Immature natural killer cell (primary cell): ENCODE results near the gene PASK. TPM values are rescaled to one million over a fixed set of nuclear protein-coding genes. Genes with fewer than 3 reads are reported as not detected.

Experiments
- DNase-seq, 3 donors: peaks; one replicate each; pipeline ENCODE4 v3.0.0; 2022; ENCODE audit warnings: mixed read lengths in 1 of 3
- H3K27ac Mint-ChIP-seq, 6 donors: one replicate each; pipeline ENCODE4 v1.8.0; 2020; ENCODE audit warnings: mixed read lengths in 6 of 6, mild to moderate bottlenecking in 5 of 6, inconsistent platforms in 4 of 6, moderate library complexity in 3 of 6
- H3K27me3 Mint-ChIP-seq, 3 donors: one replicate each; pipeline ENCODE4 v1.8.0; 2020 to 2021; ENCODE audit warnings: low read depth in 3 of 3, mild to moderate bottlenecking in 3 of 3, mixed read lengths in 3 of 3, moderate library complexity in 3 of 3, inconsistent platforms in 1 of 3
- H3K36me3 Mint-ChIP-seq, 3 donors: one replicate each; pipeline ENCODE4 v1.8.0; 2020; ENCODE audit warnings: mixed read lengths in 3 of 3, inconsistent platforms in 2 of 3, mild to moderate bottlenecking in 2 of 3
- H3K4me1 Mint-ChIP-seq, 2 donors: one replicate each; pipeline ENCODE4 v1.8.0; 2020; ENCODE audit warnings: inconsistent platforms in 2 of 2, mild to moderate bottlenecking in 2 of 2, mixed read lengths in 2 of 2, moderate library complexity in 1 of 2
- H3K4me3 Mint-ChIP-seq, 5 donors: one replicate each; pipeline ENCODE4 v1.8.0; 2020; ENCODE audit warnings: mild to moderate bottlenecking in 5 of 5, mixed read lengths in 5 of 5, inconsistent platforms in 3 of 5, moderate library complexity in 3 of 5
- H3K9me3 Mint-ChIP-seq, 6 donors: one replicate each; pipeline ENCODE4 v1.8.0; 2020; ENCODE audit warnings: mild to moderate bottlenecking in 6 of 6, mixed read lengths in 6 of 6, inconsistent platforms in 4 of 6, moderate library complexity in 3 of 6
- polyA plus RNA-seq, 3 donors: library from polyadenylated mRNA; unstranded; fragments of 300-500 nt; fragmentation: Illumina TruSeq; gene quantifications; one replicate each; pipeline ENCODE4 v1.2.3, GENCODE V29; 2021

The PASK gene
- polyA plus RNA-seq, 3 donors from 2014 or later = 2.1 to 5.5 (median 4.9) TPM

DNA sequence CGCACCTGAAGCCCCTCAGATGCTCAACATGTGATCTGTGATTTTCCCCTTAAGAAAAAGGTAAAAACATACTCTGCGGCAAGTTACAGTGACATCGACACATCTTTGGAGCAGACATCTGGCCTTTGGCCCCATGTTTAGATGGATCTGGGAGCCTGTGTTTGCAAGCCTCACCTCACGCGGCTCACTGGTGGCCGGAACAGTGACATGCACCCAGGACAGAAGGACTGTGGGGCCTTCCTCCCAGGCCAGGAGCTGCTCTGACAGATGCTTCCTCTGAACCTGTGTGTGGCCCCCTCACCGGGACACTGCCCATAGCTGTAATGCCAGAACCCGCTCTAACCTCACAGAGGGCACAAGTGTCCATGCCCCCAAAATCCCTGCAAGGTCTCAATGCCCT, 13.1 kb downstream of the PASK start:
- DNase-seq = no peak
- H3K27me3 Mint-ChIP-seq = no peaks in the 10 kb centered on the region
- H3K9me3 Mint-ChIP-seq = no peaks in the 10 kb centered on the region
- H3K4me1 Mint-ChIP-seq = no peaks in the 10 kb centered on the region
- H3K36me3 Mint-ChIP-seq = peaks cover 0 to 21% (median 20%) of the 10 kb centered on the region in 3 donors
- H3K27ac Mint-ChIP-seq = no peak overlapping the region
- H3K4me3 Mint-ChIP-seq = no peak overlapping the region

DNA sequence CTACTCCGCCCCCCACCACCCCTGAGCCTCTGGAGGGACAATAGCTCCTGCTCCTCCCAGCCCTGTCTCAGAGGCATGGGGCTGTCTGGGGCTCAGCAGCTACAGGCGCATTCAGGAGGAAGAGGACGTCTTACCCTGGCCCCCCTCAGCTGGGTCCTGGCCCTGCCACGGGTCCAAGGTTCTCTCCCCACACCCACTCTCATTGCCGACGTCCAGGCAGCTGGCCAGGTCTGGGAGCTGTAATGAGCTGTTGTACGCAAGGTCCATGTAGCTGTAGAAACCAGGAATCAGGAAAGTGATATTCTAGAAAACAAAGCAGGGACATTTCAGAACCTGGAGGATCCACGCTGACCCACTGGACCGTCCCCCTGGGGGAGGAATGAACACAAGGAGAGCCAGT, 13.5 kb downstream of the PASK start:
- H3K4me3 Mint-ChIP-seq = no peak overlapping the region

DNA sequence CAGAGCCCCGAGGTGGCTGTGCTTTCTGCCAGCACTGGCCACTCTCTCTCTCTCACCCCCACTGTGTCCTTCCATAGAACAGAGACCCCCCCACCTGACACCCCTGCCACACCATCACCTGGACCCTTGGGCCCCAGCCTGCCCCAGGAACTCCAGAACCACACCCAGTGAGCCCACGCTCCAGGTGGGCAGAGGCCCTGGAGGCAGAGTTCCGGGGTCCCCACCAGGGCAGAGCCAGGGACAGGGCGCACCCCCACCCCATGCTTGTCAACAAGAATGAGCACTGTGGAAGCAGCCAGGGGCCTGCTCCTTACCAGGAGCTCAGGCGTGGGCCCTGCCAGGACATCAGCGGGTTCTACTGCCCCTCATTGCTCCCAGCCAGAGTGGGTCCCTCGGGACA, 14.6 kb downstream of the PASK start:
- Mint-ChIP-seq H3K4me3 (no peak overlapping the region), H3K27me3 (no peaks in the 10 kb centered on the region), H3K9me3 (no peaks in the 10 kb centered on the region), H3K27ac (no peak overlapping the region), H3K4me1 (no peaks in the 10 kb centered on the region), H3K36me3 (peaks cover 0 to 21% (median 20%) of the 10 kb centered on the region in 3 donors)
- no peak for DNase-seq

More for the DNA sequence above, 13.5 kb downstream of the PASK start:
- Mint-ChIP-seq H3K4me1 (no peaks in the 10 kb centered on the region), H3K9me3 (no peaks in the 10 kb centered on the region), H3K27ac (no peak overlapping the region), H3K27me3 (no peaks in the 10 kb centered on the region), H3K36me3 (peaks cover 0 to 21% (median 20%) of the 10 kb centered on the region in 3 donors)
- DNase-seq = no peak

DNA sequence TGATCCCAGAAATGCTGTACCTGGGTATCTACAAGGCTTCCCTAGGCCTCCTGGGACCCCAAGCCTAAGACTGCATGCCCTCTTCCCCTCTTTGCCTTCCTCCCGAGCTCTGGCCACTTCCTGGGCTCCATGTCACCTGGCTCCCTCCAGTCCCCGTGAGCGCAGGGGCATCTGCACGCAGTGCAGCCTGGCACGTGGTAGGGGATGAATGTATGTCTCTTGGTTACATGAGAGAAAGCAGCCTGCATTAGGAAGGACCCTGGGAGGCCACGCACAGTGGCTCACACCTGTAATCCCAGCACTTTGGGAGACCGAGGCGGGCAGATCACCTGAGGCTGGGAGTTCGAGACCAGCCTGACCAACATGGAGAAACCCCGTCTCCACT, 15.8 kb downstream of the PASK start:
- Mint-ChIP-seq H3K4me3 (no peak overlapping the region), H3K27ac (no peak overlapping the region), H3K27me3 (no peaks in the 10 kb centered on the region), H3K36me3 (peaks cover 0 to 16% (median 14%) of the 10 kb centered on the region in 3 donors), H3K9me3 (no peaks in the 10 kb centered on the region), H3K4me1 (no peaks in the 10 kb centered on the region)
- DNase-seq = no peak

DNA sequence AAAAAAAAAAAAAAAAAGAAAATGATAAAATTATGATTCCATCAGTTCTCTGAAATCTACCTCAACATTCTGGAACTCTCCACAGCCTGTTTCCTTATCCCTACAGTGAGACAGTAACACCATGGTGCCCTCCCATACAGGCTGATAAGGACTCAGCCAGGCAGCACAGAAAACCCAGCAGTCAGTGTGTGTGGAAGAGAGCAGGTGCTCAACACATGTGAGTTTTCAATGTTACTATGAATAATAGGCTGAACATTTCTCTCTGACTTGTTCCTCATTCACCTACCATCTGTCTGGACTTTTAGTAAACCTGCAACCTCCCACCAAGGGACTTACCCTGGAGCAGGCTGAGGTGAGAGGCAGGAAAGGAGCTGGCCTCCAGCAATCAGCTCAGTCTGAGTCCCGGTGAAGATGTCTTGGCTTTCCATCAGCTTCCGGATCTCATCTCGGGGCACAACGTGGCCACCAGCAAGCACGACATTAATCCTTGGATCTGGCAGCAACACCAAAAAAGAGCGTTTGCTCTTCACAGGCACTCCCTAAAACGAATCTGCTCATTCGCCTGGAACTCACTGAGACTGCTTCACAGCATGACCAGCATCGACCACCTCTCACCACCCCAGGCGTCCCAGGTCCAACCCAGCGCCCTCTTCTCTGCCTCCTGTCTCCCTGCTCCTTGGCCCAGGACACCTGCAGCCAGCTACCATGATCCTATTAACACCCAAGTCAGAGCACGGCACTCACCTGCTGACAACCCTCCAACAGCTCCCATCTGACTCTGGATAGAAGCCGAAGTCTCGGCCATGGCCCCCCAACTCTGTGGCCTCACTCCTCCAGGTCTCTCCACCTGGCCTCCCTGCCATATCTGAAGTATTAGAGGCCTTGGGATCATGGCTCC, 16.5 kb downstream of the PASK start:
- H3K36me3 Mint-ChIP-seq = peaks cover 0 to 13% (median 11%) of the 10 kb centered on the region in 3 donors
- no peak overlapping the region for H3K4me3 Mint-ChIP-seq
- DNase-seq = no peak
- peak overlapping the region in 1 of 6 donors; percentile 59 for H3K27ac Mint-ChIP-seq
- H3K27me3 Mint-ChIP-seq = no peaks in the 10 kb centered on the region
- H3K4me1 Mint-ChIP-seq = no peaks in the 10 kb centered on the region
- no peaks in the 10 kb centered on the region for H3K9me3 Mint-ChIP-seq

DNA sequence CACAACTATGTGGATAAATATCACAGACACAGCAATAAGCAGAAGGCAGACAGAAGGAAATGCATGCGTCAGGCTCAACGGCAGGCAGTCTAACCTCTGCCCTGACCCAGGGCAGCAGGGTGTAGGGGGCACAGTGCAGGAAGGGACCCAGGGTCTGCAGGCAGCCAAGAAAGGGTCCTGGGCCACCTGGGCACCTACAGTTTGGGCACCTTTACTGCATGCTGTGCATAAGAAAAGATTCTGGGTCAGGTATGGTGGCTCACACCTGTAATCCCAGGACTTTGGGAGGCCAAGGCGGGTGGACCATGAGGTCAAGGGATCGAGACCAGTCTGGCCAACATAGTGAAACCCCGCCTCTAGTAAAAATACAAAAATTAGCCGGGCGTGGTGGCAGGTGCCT, 17.7 kb downstream of the PASK start:
- no peaks in the 10 kb centered on the region for H3K27me3 Mint-ChIP-seq
- no peak for DNase-seq
- no peaks in the 10 kb centered on the region for H3K4me1 Mint-ChIP-seq
- no peaks in the 10 kb centered on the region for H3K9me3 Mint-ChIP-seq
- peaks cover 0 to 13% (median 10%) of the 10 kb centered on the region in 3 donors for H3K36me3 Mint-ChIP-seq
- H3K4me3 Mint-ChIP-seq = no peak overlapping the region
- no peak overlapping the region for H3K27ac Mint-ChIP-seq

DNA sequence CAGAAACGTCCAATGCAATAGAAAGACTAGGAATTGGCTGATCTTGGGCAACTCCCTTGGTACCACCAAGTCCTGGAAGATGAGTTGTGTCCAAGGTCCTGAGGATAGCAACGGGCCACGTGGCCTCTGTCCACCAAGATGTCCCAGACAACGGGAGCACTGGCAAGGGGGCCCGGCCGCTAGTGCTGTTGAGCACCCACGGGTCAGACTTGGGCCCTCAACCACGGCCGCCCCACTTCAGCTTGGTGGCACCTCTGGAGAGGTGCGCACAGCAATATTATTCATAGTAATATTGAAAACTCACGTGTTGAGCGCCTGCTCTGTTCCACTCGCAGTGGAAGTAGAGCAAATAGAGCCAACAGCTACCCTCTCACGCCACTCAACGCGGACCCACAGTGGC, 19.0 kb downstream of the PASK start:
- Mint-ChIP-seq H3K9me3 (no peaks in the 10 kb centered on the region), H3K27ac (no peak overlapping the region), H3K36me3 (peaks cover 0 to 13% (median 7%) of the 10 kb centered on the region in 3 donors), H3K4me3 (no peak overlapping the region), H3K4me1 (no peaks in the 10 kb centered on the region), H3K27me3 (no peaks in the 10 kb centered on the region)
- no peak for DNase-seq

DNA sequence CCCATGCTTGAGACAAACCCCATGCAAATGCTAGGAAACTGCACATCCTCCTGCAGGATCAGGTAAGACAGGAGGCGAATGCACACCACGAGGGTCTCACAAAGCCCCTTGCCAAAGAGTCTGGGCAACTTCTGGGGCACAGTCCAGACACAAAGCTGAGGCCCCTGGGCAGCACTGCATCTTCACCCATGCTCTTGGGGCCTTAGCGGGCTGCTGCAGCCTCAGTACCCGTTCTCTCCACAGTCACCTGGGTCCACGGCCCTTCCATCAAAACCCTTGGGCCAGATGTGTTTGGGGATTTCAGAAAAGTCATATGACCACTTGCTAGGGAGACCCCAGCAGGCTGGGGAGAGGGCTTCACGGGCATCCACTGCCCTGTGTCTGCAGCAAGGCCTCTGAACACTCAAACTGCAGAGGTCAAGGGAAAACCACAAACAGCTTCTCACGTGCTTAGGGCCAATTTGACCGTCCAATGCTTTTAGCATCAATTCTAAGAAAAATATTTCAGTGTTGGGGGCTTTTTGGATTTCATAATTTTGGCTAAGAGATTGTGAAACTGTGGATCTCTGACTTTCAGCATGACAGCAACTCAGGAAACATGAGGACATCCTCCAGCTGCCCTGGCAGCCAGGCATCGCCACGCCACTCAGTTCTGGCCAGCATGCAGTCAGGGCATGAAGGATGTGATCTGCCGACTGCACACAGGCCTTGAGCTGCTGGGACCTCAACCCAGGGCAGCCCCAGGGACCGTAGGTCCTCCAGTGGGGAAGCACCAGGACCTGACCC, 20.0 kb downstream of the PASK start:
- Mint-ChIP-seq H3K36me3 (peaks cover 0 to 13% (median 7%) of the 10 kb centered on the region in 3 donors), H3K27ac (no peak overlapping the region), H3K4me3 (no peak overlapping the region), H3K9me3 (no peaks in the 10 kb centered on the region), H3K4me1 (no peaks in the 10 kb centered on the region), H3K27me3 (no peaks in the 10 kb centered on the region)
- DNase-seq = no peak

DNA sequence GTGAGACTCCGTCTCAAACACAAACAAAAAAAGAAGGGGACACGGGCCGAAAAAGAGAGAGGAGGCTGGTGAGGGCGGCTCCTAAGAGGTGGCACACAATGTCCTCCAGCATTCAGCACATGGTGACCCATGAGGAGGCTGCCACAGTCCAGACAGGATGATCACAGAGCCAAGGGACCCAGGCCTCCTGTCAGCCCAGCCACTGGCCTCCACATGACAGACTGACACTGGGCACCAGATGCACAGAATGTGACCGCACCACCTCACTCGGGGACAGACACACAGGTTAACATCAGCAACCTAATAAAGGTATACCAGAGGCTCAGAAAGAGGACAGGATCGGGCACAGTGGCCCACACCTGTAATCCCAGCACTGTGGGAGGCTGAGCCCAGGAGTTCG, 21.0 kb downstream of the PASK start:
- Mint-ChIP-seq H3K4me1 (no peaks in the 10 kb centered on the region), H3K27ac (no peak overlapping the region), H3K9me3 (no peaks in the 10 kb centered on the region), H3K4me3 (no peak overlapping the region), H3K27me3 (no peaks in the 10 kb centered on the region), H3K36me3 (peaks cover 0 to 9% (median 7%) of the 10 kb centered on the region in 3 donors)
- DNase-seq = no peak

DNA sequence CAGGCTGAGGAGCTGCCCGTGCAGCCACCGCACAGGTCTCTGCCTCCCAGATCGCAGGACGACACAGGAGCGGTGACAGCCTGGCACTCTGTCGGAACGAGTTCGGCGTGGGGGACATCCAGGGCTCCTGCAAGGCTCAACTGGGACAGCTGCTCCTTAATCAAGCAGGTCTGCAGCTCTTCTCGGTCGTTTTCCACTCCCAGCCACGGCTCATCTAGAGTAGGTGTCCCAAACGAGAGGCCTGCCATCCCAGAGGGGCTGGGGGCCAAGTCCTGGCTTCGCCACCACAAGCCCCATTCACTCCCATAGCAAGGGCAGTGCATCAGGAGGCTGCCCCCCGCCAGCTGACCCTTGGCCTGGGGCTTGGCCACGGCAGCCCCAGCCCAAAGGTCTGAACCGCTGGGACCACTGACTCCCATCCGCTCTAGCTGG, 22.5 kb downstream of the PASK start:
- DNase-seq = no peak
- no peaks in the 10 kb centered on the region for H3K4me1 Mint-ChIP-seq
- no peak overlapping the region for H3K27ac Mint-ChIP-seq
- H3K27me3 Mint-ChIP-seq = no peaks in the 10 kb centered on the region
- H3K36me3 Mint-ChIP-seq = peaks cover 0 to 6% (median 5%) of the 10 kb centered on the region in 3 donors
- no peak overlapping the region for H3K4me3 Mint-ChIP-seq
- H3K9me3 Mint-ChIP-seq = no peaks in the 10 kb centered on the region

DNA sequence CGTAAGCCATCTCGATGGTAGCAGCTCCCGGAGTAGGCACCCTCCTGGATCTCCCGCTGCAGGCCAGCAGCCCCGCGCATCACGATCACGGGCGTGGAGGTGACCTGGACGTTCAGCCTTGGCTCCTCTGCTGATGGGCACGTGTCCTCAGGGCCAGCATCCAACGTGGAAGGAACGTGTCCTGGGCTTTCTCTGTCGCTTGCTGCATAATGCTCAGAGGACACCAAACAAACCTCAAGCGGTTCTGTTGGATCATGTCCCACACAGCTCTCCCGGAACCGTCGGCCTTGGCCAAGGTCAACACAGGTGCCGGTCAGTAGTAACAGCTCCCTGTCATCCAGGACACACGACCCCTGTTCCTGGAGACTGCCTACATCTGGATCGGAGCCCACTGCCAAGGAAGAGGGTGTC, 23.1 kb downstream of the PASK start:
- no peak for DNase-seq
- Mint-ChIP-seq H3K4me3 (no peak overlapping the region), H3K4me1 (no peaks in the 10 kb centered on the region), H3K27ac (no peak overlapping the region), H3K27me3 (no peaks in the 10 kb centered on the region), H3K9me3 (no peaks in the 10 kb centered on the region), H3K36me3 (peaks cover under 1 to 10% (median 9%) of the 10 kb centered on the region in 3 donors)

DNA sequence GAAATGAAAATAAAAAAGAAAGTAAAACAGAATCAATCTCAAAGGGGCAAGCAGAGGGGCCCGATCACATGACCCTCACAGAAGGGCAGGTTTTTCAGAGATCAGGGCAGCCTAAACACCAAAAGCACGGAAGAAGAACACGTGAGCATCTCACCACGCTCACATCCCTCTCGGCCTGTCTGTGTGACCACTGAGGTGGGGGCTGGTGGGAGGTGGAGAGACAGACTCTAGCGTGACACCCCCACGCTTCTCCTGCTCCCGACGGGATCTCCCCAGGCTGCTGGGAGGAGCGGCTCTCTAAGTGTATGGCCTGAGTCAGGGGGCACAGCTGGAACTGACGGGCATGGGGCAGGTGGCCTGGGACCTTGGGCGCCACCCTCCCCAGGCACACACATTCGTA, 23.6 kb downstream of the PASK start:
- H3K36me3 Mint-ChIP-seq = peaks cover 5 to 14% (median 9%) of the 10 kb centered on the region in 3 donors
- DNase-seq = no peak
- no peak overlapping the region for H3K4me3 Mint-ChIP-seq
- no peak overlapping the region for H3K27ac Mint-ChIP-seq
- no peaks in the 10 kb centered on the region for H3K4me1 Mint-ChIP-seq
- no peaks in the 10 kb centered on the region for H3K27me3 Mint-ChIP-seq
- no peaks in the 10 kb centered on the region for H3K9me3 Mint-ChIP-seq

DNA sequence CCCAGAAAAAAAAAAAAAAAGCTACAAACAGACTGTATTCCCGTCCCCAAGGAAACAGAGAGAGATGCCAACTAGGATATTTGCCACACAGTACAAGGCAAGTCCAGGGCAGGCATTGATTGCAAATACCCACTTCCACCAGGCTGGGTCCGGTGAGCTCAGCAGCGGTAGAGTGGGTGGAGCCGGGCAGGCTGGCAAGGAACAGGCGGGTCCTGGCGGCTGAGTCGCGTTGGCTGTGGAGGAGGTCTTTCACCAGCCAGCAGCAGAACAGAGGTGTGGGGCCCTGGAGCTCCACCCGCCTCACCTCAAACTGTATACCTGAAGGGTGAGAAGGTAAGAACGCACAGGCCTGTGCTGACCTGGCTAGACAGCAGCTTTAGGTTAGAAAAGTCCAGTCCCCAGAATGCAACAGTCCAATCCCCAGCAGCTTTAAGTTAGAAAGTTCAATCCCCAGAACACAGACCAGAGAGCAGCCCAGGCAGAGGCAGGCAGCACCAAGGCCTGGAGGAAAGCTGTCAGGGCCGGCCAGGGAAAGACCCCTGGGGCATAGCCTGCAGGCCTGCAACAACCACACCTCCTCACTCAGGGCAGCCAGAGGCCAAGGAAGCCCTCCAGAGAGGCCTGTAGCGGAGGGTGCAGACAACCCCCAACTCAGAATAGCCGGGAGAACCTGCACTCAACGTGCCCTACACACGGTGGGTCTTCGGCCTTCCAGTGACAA, 25.3 kb downstream of the PASK start:
- no peaks in the 10 kb centered on the region for H3K27me3 Mint-ChIP-seq
- H3K4me1 Mint-ChIP-seq = no peaks in the 10 kb centered on the region
- no peaks in the 10 kb centered on the region for H3K9me3 Mint-ChIP-seq
- H3K27ac Mint-ChIP-seq = no peak overlapping the region
- H3K36me3 Mint-ChIP-seq = peaks cover 5 to 14% (median 13%) of the 10 kb centered on the region in 3 donors
- no peak overlapping the region for H3K4me3 Mint-ChIP-seq
- no peak for DNase-seq
